SU-DHL-6 (cell line): Measurements from ENCODE around the gene REM2.

Source experiments
- H2AFZ ChIP-seq: fragments of 200-600 bp; sonication (generic); 2 replicates; pipeline ENCODE4 v1.6.1; 2014; ENCODE audit warnings: low read depth, mild to moderate bottlenecking, moderate library complexity, mixed read lengths, antibody characterized with exemption, low read length; ENCODE audit not compliant: severe bottlenecking
- H3F3A ChIP-seq: fragments of 200-600 bp; shearing (Covaris generic); 2 replicates; pipeline ENCODE4 v1.6.0; 2016; ENCODE audit warnings: antibody characterized with exemption, mild to moderate bottlenecking; ENCODE audit not compliant: insufficient read depth
- H3K27ac ChIP-seq: fragments of 200-600 bp; sonication (generic); 2 replicates; pipeline ENCODE4 v1.5.1; 2016; ENCODE audit warnings: low read depth, mild to moderate bottlenecking, low read length, moderate library complexity, mixed read lengths
- H3K27me3 ChIP-seq: fragments of 200-600 bp; sonication (generic), shearing (Covaris generic); 2 replicates; pipeline ENCODE4 v1.6.0; 2014; ENCODE audit warnings: mild to moderate bottlenecking, low read length
- H3K36me3 ChIP-seq: fragments of 200-600 bp; sonication (generic); 2 replicates; pipeline ENCODE4 v1.6.1; 2014; ENCODE audit warnings: mild to moderate bottlenecking, low read length, mixed read lengths
- H3K4me2 ChIP-seq: fragments of 300-600, 200-600 bp; shearing (Covaris generic), sonication (generic); 2 replicates; pipeline ENCODE4 v1.6.0; 2014; ENCODE audit warnings: low read length, low read depth, mild to moderate bottlenecking; ENCODE audit not compliant: poor library complexity, severe bottlenecking
- H3K4me3 ChIP-seq: fragments of 200-600 bp; sonication (generic); 2 replicates; pipeline ENCODE4 v1.5.1; 2014; ENCODE audit warnings: antibody characterized with exemption, low read length, mild to moderate bottlenecking, mixed read lengths; ENCODE audit not compliant: insufficient read depth, poor library complexity, severe bottlenecking
- H3K79me2 ChIP-seq: fragments of 200-600 bp; sonication (generic); 2 replicates; pipeline ENCODE4 v1.6.1; 2014; ENCODE audit warnings: mild to moderate bottlenecking, low read length, moderate library complexity; ENCODE audit not compliant: insufficient read depth
- H3K9ac ChIP-seq: fragments of 200-600 bp; sonication (generic); 2 replicates; pipeline ENCODE4 v1.7.0; 2014; ENCODE audit warnings: mild to moderate bottlenecking, low read length
- H3K9me2 ChIP-seq: fragments of 200-600 bp; sonication (generic); replicated peaks from 2 replicates; pipeline ENCODE4 v1.6.1; 2014; ENCODE audit warnings: low read length; ENCODE audit not compliant: insufficient read depth
- H3K9me3 ChIP-seq: fragments of 200-600 bp; sonication (generic); 2 replicates; pipeline ENCODE4 v1.6.1; 2014; ENCODE audit warnings: low read length, mixed read lengths; ENCODE audit not compliant: insufficient read depth
- H4K20me1 ChIP-seq: fragments of 200-600 bp; sonication (generic); 2 replicates; pipeline ENCODE4 v1.6.1; 2014; ENCODE audit warnings: low read depth, mild to moderate bottlenecking, antibody characterized with exemption, low read length, moderate library complexity, mixed read lengths
- CTCF ChIP-seq: fragments of 200-600 bp; sonication (generic); IDR thresholded peaks from one replicate; pipeline ENCODE4 v1.5.1; 2017; ENCODE audit warnings: antibody characterized with exemption, mild to moderate bottlenecking, low read length, moderate library complexity; ENCODE audit not compliant: insufficient read depth, poor library complexity, severe bottlenecking
- EZH2phosphoT487 ChIP-seq: fragments of 200-600 bp; sonication (generic), shearing (Covaris generic); conservative IDR thresholded peaks from 2 replicates; pipeline ENCODE4 v1.6.1; 2018; ENCODE audit warnings: mild to moderate bottlenecking, antibody characterized with exemption, low read length, moderate library complexity, mixed read lengths

Gene REM2

GRCh38 chr14:22875748-22876319 is 7.2 kb upstream of the REM2 start:
- Histone ChIP-seq H3K27ac (no peak overlapping the region), H3K9me2 (no peaks in the 10 kb centered on the region), H2AFZ (no peak overlapping the region), H3K9ac (no peak overlapping the region), H3K4me2 (no peak overlapping the region), H3F3A (peaks cover 7% of the 10 kb centered on the region), H3K79me2 (peaks cover 7% of the 10 kb centered on the region; the same call in 1 of the 2 replicates), H3K27me3 (no peaks in the 10 kb centered on the region), H3K9me3 (no peaks in the 10 kb centered on the region), H3K4me3 (no peak overlapping the region), H4K20me1 (no peaks in the 10 kb centered on the region), H3K36me3 (no peaks in the 10 kb centered on the region)
- no peak for TF ChIP-seq CTCF
- no peak for TF ChIP-seq EZH2phosphoT487

DNA sequence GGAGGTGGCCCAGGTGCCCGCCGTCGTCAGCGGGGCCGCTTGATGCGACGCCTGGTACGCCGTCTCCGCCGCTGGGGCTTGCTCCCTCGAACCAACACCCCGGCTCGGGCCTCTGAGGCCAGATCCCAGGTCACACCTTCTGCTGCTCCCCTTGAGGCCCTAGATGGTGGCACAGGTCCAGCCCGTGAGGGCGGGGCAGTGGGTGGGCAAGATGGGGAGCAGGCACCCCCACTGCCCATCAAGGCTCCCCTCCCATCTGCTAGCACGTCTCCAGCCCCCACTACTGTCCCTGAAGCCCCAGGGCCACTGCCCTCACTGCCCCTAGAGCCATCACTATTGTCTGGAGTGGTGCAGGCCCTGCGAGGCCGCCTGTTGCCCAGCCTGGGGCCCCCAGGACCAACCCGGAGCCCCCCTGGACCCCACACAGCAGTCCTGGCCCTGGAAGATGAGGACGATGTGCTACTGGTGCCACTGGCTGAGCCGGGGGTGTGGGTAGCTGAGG is 6.0 kb upstream of the REM2 start:
- no peaks in the 10 kb centered on the region for H4K20me1 ChIP-seq
- H3K9ac ChIP-seq: no peak overlapping the region
- H3K36me3 ChIP-seq: no peaks in the 10 kb centered on the region
- no peaks in the 10 kb centered on the region for H3K9me2 ChIP-seq
- no peak overlapping the region for H3K4me3 ChIP-seq
- H3K4me2 ChIP-seq: no peak overlapping the region
- no peak overlapping the region for H2AFZ ChIP-seq
- H3K9me3 ChIP-seq: no peaks in the 10 kb centered on the region
- H3F3A ChIP-seq: no peaks in the 10 kb centered on the region
- H3K79me2 ChIP-seq: peaks cover 7% of the 10 kb centered on the region; the same call in 1 of the 2 replicates
- H3K27ac ChIP-seq: no peak overlapping the region
- TF ChIP-seq CTCF: no peak
- TF ChIP-seq EZH2phosphoT487: no peak
- no peaks in the 10 kb centered on the region for H3K27me3 ChIP-seq

DNA sequence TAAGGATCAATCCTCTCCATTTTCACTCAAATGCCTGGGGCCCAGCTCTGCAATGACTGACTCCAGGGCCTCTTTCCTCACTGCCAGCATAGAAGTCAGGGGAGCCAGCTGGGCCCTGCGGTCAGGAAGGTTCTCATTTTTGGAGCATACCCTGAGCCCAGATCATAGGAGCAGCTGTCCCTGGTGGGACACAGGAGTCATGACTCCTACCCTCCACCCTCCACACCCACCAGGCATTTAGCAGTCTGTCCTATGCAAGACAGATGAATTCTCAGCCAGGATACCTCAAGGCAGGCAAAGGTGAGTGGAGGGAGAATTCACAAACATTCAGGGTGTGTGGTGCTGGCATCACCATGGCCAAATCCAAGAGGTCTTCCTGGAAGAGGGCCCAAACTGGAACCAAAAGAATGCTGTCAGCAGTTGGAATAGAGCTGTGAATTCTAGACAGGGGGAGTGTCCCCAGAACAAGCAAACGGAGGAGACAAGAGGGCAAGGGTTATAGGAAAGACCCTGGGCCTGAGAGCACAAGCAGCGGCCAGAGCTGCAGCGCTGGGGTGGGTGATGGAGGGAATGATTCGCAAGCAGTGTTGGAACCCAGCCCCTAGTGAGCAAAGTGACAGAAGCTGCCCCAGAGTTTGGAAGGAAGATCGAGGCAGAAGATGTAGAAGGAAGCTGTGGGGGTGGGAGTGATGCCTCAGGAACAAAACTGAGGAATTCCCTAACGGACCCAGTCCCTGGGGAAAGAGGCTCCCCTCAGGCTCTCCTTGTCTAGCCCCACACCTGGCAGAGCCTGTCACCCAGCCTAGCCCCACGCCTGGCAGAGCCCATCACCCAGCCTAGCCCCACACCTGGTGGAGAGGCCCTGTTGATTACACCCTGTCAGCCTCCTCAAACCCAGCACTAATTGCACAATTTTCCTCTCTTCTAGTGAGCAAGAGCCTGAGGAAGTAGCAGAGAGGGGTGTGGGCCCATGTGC is 4.5 kb upstream of the REM2 start:
- Histone ChIP-seq H2AFZ (no peak overlapping the region), H3K4me2 (no peak overlapping the region), H3K9me2 (no peaks in the 10 kb centered on the region), H3K36me3 (no peaks in the 10 kb centered on the region), H3K9me3 (no peaks in the 10 kb centered on the region), H3K9ac (no peak overlapping the region), H3K27me3 (no peaks in the 10 kb centered on the region), H3K27ac (no peak overlapping the region), H3F3A (no peaks in the 10 kb centered on the region), H3K4me3 (no peak overlapping the region), H3K79me2 (no peaks in the 10 kb centered on the region), H4K20me1 (no peaks in the 10 kb centered on the region)
- no peak for TF ChIP-seq CTCF
- TF ChIP-seq EZH2phosphoT487: no peak
